ENCODE data around the gene RGL3. TPM values are rescaled to one million over a fixed set of nuclear protein-coding genes. Genes with fewer than 3 reads are reported as not detected.
"Not testable (repeated sequence)": the region's sequence is repeated elsewhere in the genome, so short reads cannot be mapped to it uniquely, and the experiment has no call there.

Gene RGL3
- polyA plus RNA-seq, 4 donors: 1.1 to 5.6 (median 1.5) TPM; not detected in 1

DNA sequence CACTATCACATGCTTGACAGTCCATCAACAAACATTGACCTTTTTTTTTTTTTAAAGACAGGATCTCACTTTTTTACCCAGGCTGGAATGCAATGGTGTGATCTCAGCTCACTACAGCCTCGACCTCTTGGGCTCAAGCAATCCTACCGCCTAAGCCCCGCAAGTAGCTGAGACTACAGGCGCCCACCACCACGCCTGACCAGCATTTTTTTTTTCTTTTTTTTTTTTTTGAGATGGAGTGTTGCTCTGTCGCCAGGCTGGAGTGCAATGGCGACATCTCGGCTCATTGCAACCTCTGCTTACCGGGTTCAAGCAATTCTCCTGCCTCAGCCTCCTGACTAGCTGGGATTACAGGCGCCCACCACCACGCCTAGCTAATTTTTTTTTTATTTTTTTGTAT lies 39.8 kb upstream of the RGL3 start:
- not testable (repeated sequence) for H3K36me3 ChIP-seq (ENCODE audit: control insufficient read depth in 3 of 3, insufficient read depth in 2 of 3, low read depth in 1 of 3, low read length in 3 of 3)
- 69 to 83% (median 74%) methylated on average over 11 of the region's 11 CpGs for WGBS, 3 donors

DNA sequence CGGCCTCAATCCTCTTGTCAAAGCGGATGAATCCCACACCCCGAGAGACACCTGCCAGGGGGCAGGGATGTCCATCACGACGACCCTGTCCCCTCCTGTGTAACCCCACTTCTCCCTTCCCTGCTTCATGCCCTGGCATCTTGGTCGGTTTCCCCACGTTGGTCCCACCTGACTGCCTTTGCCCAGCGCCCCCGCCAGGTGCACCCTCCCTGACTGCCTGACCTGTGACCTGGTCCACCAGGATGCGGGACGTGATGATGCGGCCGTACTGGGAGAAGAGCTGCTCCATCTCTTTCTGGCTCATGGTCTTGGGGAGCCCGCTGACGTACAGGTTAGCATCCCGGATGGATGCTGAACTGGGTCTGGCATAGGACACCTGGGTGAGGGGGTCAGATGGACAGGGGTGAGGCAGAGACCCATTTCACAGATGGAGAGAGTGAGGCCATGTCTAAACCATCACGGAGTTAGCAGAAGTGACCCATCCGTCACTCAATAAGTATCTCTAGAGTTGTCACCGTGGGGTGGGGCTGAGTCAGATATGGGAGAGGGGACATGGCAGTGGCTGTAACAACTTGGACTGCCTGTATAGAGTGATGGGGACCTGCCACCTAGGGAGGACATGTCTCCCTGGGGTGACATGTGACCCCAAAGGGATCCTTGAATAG lies 39.3 kb upstream of the RGL3 start:
- WGBS, 3 donors: 79 to 85% (median 81%) methylated on average over 19 of the region's 19 CpGs
- Histone ChIP-seq H3K9me3 (ENCODE audit: control insufficient read depth in 2 of 2, insufficient read depth in 1 of 2, low read depth in 1 of 2, low read length in 1 of 2) (no peaks in the 10 kb centered on the region), H3K4me1 (ENCODE audit: control insufficient read depth in 3 of 3, insufficient read depth in 2 of 3, low read depth in 1 of 3, low read length in 2 of 3) (no peaks in the 10 kb centered on the region), H3K27me3 (ENCODE audit: control insufficient read depth in 3 of 3, insufficient read depth in 3 of 3, low read length in 3 of 3) (peaks cover 0 to 13% (median 0%) of the 10 kb centered on the region in 3 donors), H3K27ac (ENCODE audit: low read depth in 1 of 3, low read length in 2 of 3) (no peak overlapping the region), H3K36me3 (ENCODE audit: control insufficient read depth in 3 of 3, insufficient read depth in 2 of 3, low read depth in 1 of 3, low read length in 3 of 3) (no peaks in the 10 kb centered on the region), H3K4me3 (ENCODE audit: low read depth in 1 of 3, low read length in 3 of 3) (no peak overlapping the region)
- DNase-seq (no peak), FAIRE-seq (no peak)

More for the DNA sequence above, 39.8 kb upstream of the RGL3 start:
- peaks cover 0 to 12% (median 0%) of the 10 kb centered on the region in 3 donors for H3K27me3 ChIP-seq (ENCODE audit: control insufficient read depth in 3 of 3, insufficient read depth in 3 of 3, low read length in 3 of 3)
- H3K27ac ChIP-seq (ENCODE audit: low read depth in 1 of 3, low read length in 2 of 3); H3K9me3 ChIP-seq (ENCODE audit: control insufficient read depth in 2 of 2, insufficient read depth in 1 of 2, low read depth in 1 of 2, low read length in 1 of 2); H3K4me3 ChIP-seq (ENCODE audit: low read depth in 1 of 3, low read length in 3 of 3); DNase-seq; H3K4me1 ChIP-seq (ENCODE audit: control insufficient read depth in 3 of 3, insufficient read depth in 2 of 3, low read depth in 1 of 3, low read length in 2 of 3); FAIRE-seq: not testable (repeated sequence)

DNA sequence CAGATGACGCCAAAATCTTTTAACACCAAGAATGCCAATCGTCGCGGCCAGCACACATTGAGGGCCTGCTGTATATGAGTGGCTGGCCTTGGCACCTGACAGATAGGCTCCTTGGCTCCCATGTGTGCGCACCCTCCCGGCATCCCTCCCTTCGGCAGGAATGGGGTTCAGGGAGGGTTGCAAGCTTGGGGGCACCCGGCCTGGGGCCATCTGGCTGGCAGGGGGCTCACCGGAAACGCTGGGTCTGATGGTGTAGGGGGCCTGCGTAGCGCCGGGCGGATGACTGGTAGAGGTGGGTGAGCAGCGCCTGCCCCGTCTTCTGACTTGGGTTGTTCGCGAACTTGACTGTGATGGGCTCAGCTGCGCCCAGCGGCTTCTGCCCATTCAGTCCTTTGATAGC lies 38.7 kb upstream of the RGL3 start:
- H3K27me3 ChIP-seq (ENCODE audit: control insufficient read depth in 3 of 3, insufficient read depth in 3 of 3, low read length in 3 of 3): peaks cover 0 to 13% (median 0%) of the 10 kb centered on the region in 3 donors
- WGBS, 3 donors: 81 to 91% (median 83%) methylated on average over 20 of the region's 20 CpGs
- no peaks in the 10 kb centered on the region for H3K36me3 ChIP-seq (ENCODE audit: control insufficient read depth in 3 of 3, insufficient read depth in 2 of 3, low read depth in 1 of 3, low read length in 3 of 3)
- FAIRE-seq: no peak
- no peak overlapping the region for H3K27ac ChIP-seq (ENCODE audit: low read depth in 1 of 3, low read length in 2 of 3)
- no peak for DNase-seq
- no peaks in the 10 kb centered on the region for H3K4me1 ChIP-seq (ENCODE audit: control insufficient read depth in 3 of 3, insufficient read depth in 2 of 3, low read depth in 1 of 3, low read length in 2 of 3)
- no peak overlapping the region for H3K4me3 ChIP-seq (ENCODE audit: low read depth in 1 of 3, low read length in 3 of 3)
- H3K9me3 ChIP-seq (ENCODE audit: control insufficient read depth in 2 of 2, insufficient read depth in 1 of 2, low read depth in 1 of 2, low read length in 1 of 2): no peaks in the 10 kb centered on the region

DNA sequence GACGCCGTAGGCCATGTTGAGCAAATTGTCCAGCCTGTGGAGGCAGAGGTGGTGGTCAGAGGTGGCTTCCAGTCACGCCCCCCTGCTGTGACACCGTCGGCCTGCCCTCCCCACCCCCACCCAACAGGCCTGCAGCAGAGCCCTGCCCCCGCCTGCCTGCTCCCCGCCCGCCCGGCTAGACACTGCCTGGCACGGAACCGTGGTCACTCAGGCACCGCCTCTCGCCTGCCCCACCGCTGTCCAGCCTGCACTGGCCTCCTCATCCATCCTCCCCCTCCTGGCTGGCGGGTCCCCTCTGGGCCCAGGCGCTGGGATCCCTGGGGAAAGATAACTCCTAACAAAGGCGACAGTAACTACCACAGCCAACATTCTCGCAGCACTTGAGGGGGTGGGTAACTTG lies 38.0 kb upstream of the RGL3 start:
- FAIRE-seq (no peak), DNase-seq (no peak)
- 15 to 31% (median 23%) methylated on average over 9 to 18 of the region's 18 CpGs for WGBS, 3 donors

DNA sequence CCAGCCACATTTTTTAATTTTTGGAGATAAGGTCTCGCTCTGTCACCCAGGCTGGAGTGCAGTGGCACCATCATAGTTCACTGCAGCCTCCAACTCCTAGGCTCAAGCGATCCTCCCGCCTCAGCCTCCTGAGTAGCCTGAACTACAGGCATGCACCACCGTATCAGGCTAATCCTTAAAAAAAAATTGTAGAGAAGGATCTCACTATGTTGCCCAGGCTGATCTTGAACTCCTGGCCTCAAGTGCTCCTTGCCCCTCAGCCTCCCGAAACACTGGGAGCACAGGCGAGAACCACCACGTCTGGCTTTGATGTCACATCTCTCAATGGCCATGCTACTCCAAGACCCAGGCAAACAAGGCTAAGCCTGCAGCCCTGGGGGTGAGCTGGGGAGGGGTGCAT lies 37.5 kb upstream of the RGL3 start:
- H3K27ac ChIP-seq (ENCODE audit: low read depth in 1 of 3, low read length in 2 of 3): no peak overlapping the region
- FAIRE-seq (no peak), DNase-seq (no peak)
- H3K4me1 ChIP-seq (ENCODE audit: control insufficient read depth in 3 of 3, insufficient read depth in 2 of 3, low read depth in 1 of 3, low read length in 2 of 3): no peaks in the 10 kb centered on the region
- H3K36me3 ChIP-seq (ENCODE audit: control insufficient read depth in 3 of 3, insufficient read depth in 2 of 3, low read depth in 1 of 3, low read length in 3 of 3): no peaks in the 10 kb centered on the region
- H3K27me3 ChIP-seq (ENCODE audit: control insufficient read depth in 3 of 3, insufficient read depth in 3 of 3, low read length in 3 of 3): peaks cover 0 to 13% (median 0%) of the 10 kb centered on the region in 3 donors
- 77 to 86% (median 83%) methylated on average over 7 of the region's 7 CpGs for WGBS, 3 donors
- no peaks in the 10 kb centered on the region for H3K9me3 ChIP-seq (ENCODE audit: control insufficient read depth in 2 of 2, insufficient read depth in 1 of 2, low read depth in 1 of 2, low read length in 1 of 2)
- no peak overlapping the region for H3K4me3 ChIP-seq (ENCODE audit: low read depth in 1 of 3, low read length in 3 of 3)

More for the DNA sequence above, 38.0 kb upstream of the RGL3 start:
- H3K4me3 ChIP-seq (ENCODE audit: low read depth in 1 of 3, low read length in 3 of 3): no peak overlapping the region
- no peaks in the 10 kb centered on the region for H3K9me3 ChIP-seq (ENCODE audit: control insufficient read depth in 2 of 2, insufficient read depth in 1 of 2, low read depth in 1 of 2, low read length in 1 of 2)
- H3K36me3 ChIP-seq (ENCODE audit: control insufficient read depth in 3 of 3, insufficient read depth in 2 of 3, low read depth in 1 of 3, low read length in 3 of 3): no peaks in the 10 kb centered on the region
- H3K27me3 ChIP-seq (ENCODE audit: control insufficient read depth in 3 of 3, insufficient read depth in 3 of 3, low read length in 3 of 3): peaks cover 0 to 13% (median 0%) of the 10 kb centered on the region in 3 donors
- H3K27ac ChIP-seq (ENCODE audit: low read depth in 1 of 3, low read length in 2 of 3): no peak overlapping the region
- no peaks in the 10 kb centered on the region for H3K4me1 ChIP-seq (ENCODE audit: control insufficient read depth in 3 of 3, insufficient read depth in 2 of 3, low read depth in 1 of 3, low read length in 2 of 3)

DNA sequence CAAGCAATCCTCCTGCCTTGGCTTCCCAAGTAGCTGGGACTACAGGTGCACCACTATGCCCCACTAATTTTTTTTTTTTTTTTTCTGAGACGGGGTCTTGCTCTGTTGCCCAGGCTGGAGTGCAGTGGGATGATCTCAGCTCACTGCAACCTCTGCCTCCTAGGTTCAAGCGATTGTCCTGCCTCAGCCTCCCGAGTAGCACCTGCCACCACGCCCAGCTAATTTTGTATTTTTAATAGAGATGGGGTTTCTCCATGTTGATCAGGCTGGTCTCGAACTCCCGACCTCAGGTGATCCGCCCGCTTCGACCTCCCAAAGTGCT lies 36.1 kb upstream of the RGL3 start:
- H3K4me1 ChIP-seq (ENCODE audit: control insufficient read depth in 3 of 3, insufficient read depth in 2 of 3, low read depth in 1 of 3, low read length in 2 of 3); H3K4me3 ChIP-seq (ENCODE audit: low read depth in 1 of 3, low read length in 3 of 3); DNase-seq; H3K9me3 ChIP-seq (ENCODE audit: control insufficient read depth in 2 of 2, insufficient read depth in 1 of 2, low read depth in 1 of 2, low read length in 1 of 2); FAIRE-seq; H3K27ac ChIP-seq (ENCODE audit: low read depth in 1 of 3, low read length in 2 of 3); H3K36me3 ChIP-seq (ENCODE audit: control insufficient read depth in 3 of 3, insufficient read depth in 2 of 3, low read depth in 1 of 3, low read length in 3 of 3): not testable (repeated sequence)
- 71 to 88% (median 80%) methylated on average over 9 of the region's 9 CpGs for WGBS, 3 donors
- peaks cover 0 to 13% (median 0%) of the 10 kb centered on the region in 3 donors for H3K27me3 ChIP-seq (ENCODE audit: control insufficient read depth in 3 of 3, insufficient read depth in 3 of 3, low read length in 3 of 3)

DNA sequence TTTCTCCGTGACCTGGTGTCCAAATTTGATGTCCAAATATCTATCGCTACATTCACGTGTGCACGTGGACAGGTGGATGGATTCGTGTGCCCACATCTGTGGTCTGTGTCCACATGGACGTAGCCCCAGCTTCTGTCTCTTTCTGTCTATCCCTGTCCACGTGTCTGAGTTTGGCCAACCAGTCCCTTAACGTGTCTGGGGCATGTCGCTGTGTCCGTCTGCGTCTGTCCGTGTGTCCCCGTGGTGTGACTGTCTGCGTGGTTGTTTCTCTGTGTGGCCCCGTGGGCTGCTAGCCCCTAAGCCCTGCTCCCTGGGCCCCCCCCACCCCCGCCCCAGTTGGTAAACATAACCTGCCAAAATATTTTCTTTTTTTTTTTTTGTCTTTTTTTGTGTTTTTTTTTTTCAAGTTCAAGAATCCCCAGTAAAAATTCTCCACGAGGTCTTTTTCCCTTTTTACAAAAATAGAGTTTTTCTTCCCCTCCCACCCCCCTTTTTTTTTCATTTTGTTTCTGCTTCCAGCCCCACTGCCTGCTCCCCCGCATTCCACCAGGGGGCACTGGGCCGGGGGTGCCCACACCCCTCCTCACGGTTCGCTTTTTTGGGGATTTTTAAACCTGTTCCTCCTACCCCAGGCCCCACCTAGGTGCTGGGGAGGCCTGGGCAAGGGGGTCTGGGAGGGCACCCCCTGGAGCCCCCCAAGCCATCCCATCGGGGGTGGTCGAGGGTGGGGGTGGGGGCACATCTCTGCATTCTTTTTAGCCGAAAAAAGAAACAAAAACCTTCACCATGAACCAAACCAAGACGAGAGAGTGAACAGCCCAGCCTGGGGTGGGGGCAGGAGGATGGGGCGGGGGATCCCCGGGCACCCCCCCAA lies 34.6 kb upstream of the RGL3 start:
- peaks cover under 1 to 22% (median 2%) of the 10 kb centered on the region in 3 donors for H3K36me3 ChIP-seq (ENCODE audit: control insufficient read depth in 3 of 3, insufficient read depth in 2 of 3, low read depth in 1 of 3, low read length in 3 of 3)
- no peaks in the 10 kb centered on the region for H3K9me3 ChIP-seq (ENCODE audit: control insufficient read depth in 2 of 2, insufficient read depth in 1 of 2, low read depth in 1 of 2, low read length in 1 of 2)
- FAIRE-seq (no peak), DNase-seq (no peak)
- H3K4me3 ChIP-seq (ENCODE audit: low read depth in 1 of 3, low read length in 3 of 3): no peak overlapping the region
- H3K27me3 ChIP-seq (ENCODE audit: control insufficient read depth in 3 of 3, insufficient read depth in 3 of 3, low read length in 3 of 3): peaks cover 0 to 13% (median 0%) of the 10 kb centered on the region in 3 donors
- WGBS, 3 donors: 43 to 53% (median 49%) methylated on average over 27 of the region's 27 CpGs
- H3K27ac ChIP-seq (ENCODE audit: low read depth in 1 of 3, low read length in 2 of 3): no peak overlapping the region
- H3K4me1 ChIP-seq (ENCODE audit: control insufficient read depth in 3 of 3, insufficient read depth in 2 of 3, low read depth in 1 of 3, low read length in 2 of 3): no peaks in the 10 kb centered on the region

DNA sequence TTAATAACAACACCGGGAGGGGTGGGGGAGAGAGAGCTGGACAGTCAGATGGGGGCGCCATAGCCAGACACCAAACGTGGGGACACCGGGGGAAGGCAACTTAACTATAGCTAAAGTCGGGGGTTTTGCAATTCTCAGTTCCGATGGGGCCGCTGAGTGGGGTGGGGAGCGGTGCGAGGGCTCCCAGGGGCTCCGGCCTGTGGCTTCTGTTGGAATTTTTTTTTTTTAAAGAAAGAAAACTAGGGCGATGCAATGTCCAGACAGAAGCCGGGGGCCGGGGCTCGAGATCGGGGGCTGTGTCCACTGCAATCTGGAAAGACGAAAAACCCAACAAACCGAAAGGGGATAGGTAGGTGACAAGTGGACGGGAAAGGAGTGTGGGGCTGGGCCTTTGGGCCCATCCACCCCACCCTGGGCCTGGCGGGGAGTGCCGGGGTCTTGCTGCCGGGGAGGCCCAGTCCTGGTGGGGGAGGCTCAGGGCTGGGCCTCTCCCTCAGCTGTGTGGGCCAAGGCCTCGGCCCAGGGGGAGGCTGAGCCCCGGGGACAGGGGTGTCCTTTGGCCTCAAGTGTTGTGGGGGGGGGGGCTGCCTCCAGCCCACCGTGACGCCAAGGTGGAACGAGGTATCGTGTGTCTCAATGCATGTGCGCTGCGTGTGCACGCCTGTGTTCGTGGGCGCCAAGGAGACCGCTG lies 33.7 kb upstream of the RGL3 start:
- no peaks in the 10 kb centered on the region for H3K9me3 ChIP-seq (ENCODE audit: control insufficient read depth in 2 of 2, insufficient read depth in 1 of 2, low read depth in 1 of 2, low read length in 1 of 2)
- H3K27me3 ChIP-seq (ENCODE audit: control insufficient read depth in 3 of 3, insufficient read depth in 3 of 3, low read length in 3 of 3): peaks cover 0 to 10% (median 0%) of the 10 kb centered on the region in 3 donors
- H3K4me1 ChIP-seq (ENCODE audit: control insufficient read depth in 3 of 3, insufficient read depth in 2 of 3, low read depth in 1 of 3, low read length in 2 of 3): peaks cover 0 to 3% (median 0%) of the 10 kb centered on the region in 3 donors
- no peak overlapping the region for H3K4me3 ChIP-seq (ENCODE audit: low read depth in 1 of 3, low read length in 3 of 3)
- WGBS, 3 donors: 76 to 83% (median 80%) methylated on average over 32 to 33 of the region's 33 CpGs
- peaks cover 8 to 31% (median 9%) of the 10 kb centered on the region in 3 donors for H3K36me3 ChIP-seq (ENCODE audit: control insufficient read depth in 3 of 3, insufficient read depth in 2 of 3, low read depth in 1 of 3, low read length in 3 of 3)
- DNase-seq (no peak), FAIRE-seq (no peak)
- H3K27ac ChIP-seq (ENCODE audit: low read depth in 1 of 3, low read length in 2 of 3): no peak overlapping the region

All from small intestine (tissue), 7 donors.